Immature natural killer cell (primary cell): ENCODE measurements around the gene CASKIN1. TPM values are rescaled to one million over a fixed set of nuclear protein-coding genes. Genes with fewer than 3 reads are reported as not detected.

Experiments used
- DNase-seq, 3 donors: peaks; one replicate each; pipeline ENCODE4 v3.0.0; 2022; ENCODE audit warnings: mixed read lengths in 1 of 3
- H3K27ac Mint-ChIP-seq, 6 donors: one replicate each; pipeline ENCODE4 v1.8.0; 2020; ENCODE audit warnings: mixed read lengths in 6 of 6, mild to moderate bottlenecking in 5 of 6, inconsistent platforms in 4 of 6, moderate library complexity in 3 of 6
- H3K27me3 Mint-ChIP-seq, 3 donors: one replicate each; pipeline ENCODE4 v1.8.0; 2020 to 2021; ENCODE audit warnings: low read depth in 3 of 3, mild to moderate bottlenecking in 3 of 3, mixed read lengths in 3 of 3, moderate library complexity in 3 of 3, inconsistent platforms in 1 of 3
- H3K36me3 Mint-ChIP-seq, 3 donors: one replicate each; pipeline ENCODE4 v1.8.0; 2020; ENCODE audit warnings: mixed read lengths in 3 of 3, inconsistent platforms in 2 of 3, mild to moderate bottlenecking in 2 of 3
- H3K4me1 Mint-ChIP-seq, 2 donors: one replicate each; pipeline ENCODE4 v1.8.0; 2020; ENCODE audit warnings: inconsistent platforms in 2 of 2, mild to moderate bottlenecking in 2 of 2, mixed read lengths in 2 of 2, moderate library complexity in 1 of 2
- H3K4me3 Mint-ChIP-seq, 5 donors: one replicate each; pipeline ENCODE4 v1.8.0; 2020; ENCODE audit warnings: mild to moderate bottlenecking in 5 of 5, mixed read lengths in 5 of 5, inconsistent platforms in 3 of 5, moderate library complexity in 3 of 5
- H3K9me3 Mint-ChIP-seq, 6 donors: one replicate each; pipeline ENCODE4 v1.8.0; 2020; ENCODE audit warnings: mild to moderate bottlenecking in 6 of 6, mixed read lengths in 6 of 6, inconsistent platforms in 4 of 6, moderate library complexity in 3 of 6
- polyA plus RNA-seq, 3 donors: library from polyadenylated mRNA; unstranded; fragments of 300-500 nt; fragmentation: Illumina TruSeq; gene quantifications; one replicate each; pipeline ENCODE4 v1.2.3, GENCODE V29; 2021

The CASKIN1 gene
- polyA plus RNA-seq, 3 donors from 2014 or later, result not detected

- H3K36me3 Mint-ChIP-seq, result no peaks in the 10 kb centered on the region
- peak within 1 kb of the TSS; percentile 88 to 97 (median 92) for H3K4me3 Mint-ChIP-seq
- peak within 1 kb of the TSS; percentile 66 to 93 (median 88) for H3K27ac Mint-ChIP-seq
- H3K9me3 Mint-ChIP-seq, result no peaks in the 10 kb centered on the region
- peak; percentile 98 to 99 (median 99) for DNase-seq
- H3K27me3 Mint-ChIP-seq, result peaks cover 7 to 12% (median 9%) of the 10 kb centered on the region in 3 donors
- H3K4me1 Mint-ChIP-seq, result peaks cover 46 to 49% of the 10 kb centered on the region in 2 donors
Observed at GRCh38 chr16:2155091-2155950, 41.1 kb downstream of the CASKIN1 start, which contains the start of gene TRAF7. TRAF7 (plus strand) TSS chr16:2155782; CDS start chr16:2163921, 8,139 bp downstream.

GRCh38 chr16:2154533-2155090, 41.8 kb downstream of the CASKIN1 start:
- no peak for DNase-seq
- Mint-ChIP-seq H3K4me3 (peak overlapping the region; percentile 79 to 89 (median 87)), H3K27me3 (peaks cover 7 to 12% (median 9%) of the 10 kb centered on the region in 3 donors), H3K4me1 (peaks cover 49 to 50% of the 10 kb centered on the region in 2 donors), H3K36me3 (no peaks in the 10 kb centered on the region), H3K27ac (peak overlapping the region; percentile 66 to 91 (median 85)), H3K9me3 (no peaks in the 10 kb centered on the region)

GRCh38 chr16:2152695-2153506, 43.5 kb downstream of the CASKIN1 start:
- Mint-ChIP-seq H3K4me1 (peaks cover 43 to 46% of the 10 kb centered on the region in 2 donors), H3K27ac (peak overlapping the region in 2 of 6 donors; percentile 7 to 72), H3K4me3 (peak overlapping the region; percentile 74 to 89 (median 81)), H3K27me3 (peaks cover 5 to 12% (median 9%) of the 10 kb centered on the region in 3 donors), H3K9me3 (no peaks in the 10 kb centered on the region), H3K36me3 (no peaks in the 10 kb centered on the region)
- DNase-seq, result no peak

- H3K27me3 Mint-ChIP-seq, result peaks cover 5 to 12% (median 9%) of the 10 kb centered on the region in 3 donors
- H3K4me1 Mint-ChIP-seq, result peaks cover 32 to 37% of the 10 kb centered on the region in 2 donors
- no peak for DNase-seq
- no peaks in the 10 kb centered on the region for H3K36me3 Mint-ChIP-seq
- H3K27ac Mint-ChIP-seq, result no peak overlapping the region
- peak overlapping the region in 3 of 5 donors; percentile 18 to 50 (median 24) for H3K4me3 Mint-ChIP-seq
- H3K9me3 Mint-ChIP-seq, result no peaks in the 10 kb centered on the region
Observed at GRCh38 chr16:2151188-2152091, 45.0 kb downstream of the CASKIN1 start.

GRCh38 chr16:2150418-2151187, 45.8 kb downstream of the CASKIN1 start:
- Mint-ChIP-seq H3K9me3 (no peaks in the 10 kb centered on the region), H3K27ac (no peak overlapping the region), H3K27me3 (peaks cover 5 to 9% (median 9%) of the 10 kb centered on the region in 3 donors), H3K36me3 (no peaks in the 10 kb centered on the region), H3K4me1 (peaks cover 26 to 32% of the 10 kb centered on the region in 2 donors), H3K4me3 (no peak overlapping the region)
- DNase-seq, result no peak

GRCh38 chr16:2149630-2150417, 46.6 kb downstream of the CASKIN1 start:
- Mint-ChIP-seq H3K36me3 (no peaks in the 10 kb centered on the region), H3K4me3 (peak overlapping the region in 2 of 5 donors; percentile 21 to 65), H3K27ac (no peak overlapping the region), H3K27me3 (peaks cover 0 to 4% (median 4%) of the 10 kb centered on the region in 3 donors), H3K9me3 (no peaks in the 10 kb centered on the region), H3K4me1 (peaks cover 19 to 25% of the 10 kb centered on the region in 2 donors)
- no peak for DNase-seq

GRCh38 chr16:2148714-2149629, 47.4 kb downstream of the CASKIN1 start:
- Mint-ChIP-seq H3K27me3 (peaks cover 0 to 2% (median 0%) of the 10 kb centered on the region in 3 donors), H3K9me3 (no peaks in the 10 kb centered on the region), H3K4me1 (peaks cover 10 to 16% of the 10 kb centered on the region in 2 donors), H3K4me3 (peak overlapping the region in 4 of 5 donors; percentile 54 to 68 (median 60)), H3K27ac (no peak overlapping the region), H3K36me3 (no peaks in the 10 kb centered on the region)
- DNase-seq, result peak in 1 of 3 donors; percentile 15

GRCh38 chr16:2147981-2148671, 48.3 kb downstream of the CASKIN1 start, which contains the start of gene RAB26:
RAB26 (plus strand) TSS chr16:2148625; CDS start chr16:2148784, 159 bp downstream.
- no peak within 1 kb of the TSS for H3K27ac Mint-ChIP-seq
- DNase-seq, result peak; percentile 52 to 58 (median 55)
- no peaks in the 10 kb centered on the region for H3K36me3 Mint-ChIP-seq
- peaks cover 2 to 8% of the 10 kb centered on the region in 2 donors for H3K4me1 Mint-ChIP-seq
- H3K4me3 Mint-ChIP-seq, result peak within 1 kb of the TSS; percentile 48 to 68 (median 55)
- peaks cover 0 to 2% (median 0%) of the 10 kb centered on the region in 3 donors for H3K27me3 Mint-ChIP-seq
- no peaks in the 10 kb centered on the region for H3K9me3 Mint-ChIP-seq

- no peaks in the 10 kb centered on the region for H3K36me3 Mint-ChIP-seq
- H3K4me1 Mint-ChIP-seq, result peaks cover 0 to 6% of the 10 kb centered on the region in 2 donors
- no peak for DNase-seq
- peaks cover 0 to 2% (median 0%) of the 10 kb centered on the region in 3 donors for H3K27me3 Mint-ChIP-seq
- no peaks in the 10 kb centered on the region for H3K9me3 Mint-ChIP-seq
- no peak overlapping the region for H3K27ac Mint-ChIP-seq
- peak overlapping the region in 4 of 5 donors; percentile 33 to 54 (median 40) for H3K4me3 Mint-ChIP-seq
Observed at GRCh38 chr16:2147378-2147777, 49.0 kb downstream of the CASKIN1 start.

GRCh38 chr16:2145843-2146242, 50.6 kb downstream of the CASKIN1 start:
- no peak for DNase-seq
- Mint-ChIP-seq H3K4me3 (no peak overlapping the region), H3K27me3 (no peaks in the 10 kb centered on the region), H3K27ac (no peak overlapping the region), H3K36me3 (no peaks in the 10 kb centered on the region), H3K4me1 (peaks cover under 1 to 6% of the 10 kb centered on the region in 2 donors), H3K9me3 (no peaks in the 10 kb centered on the region)
